ENCODE data around the gene ZNF75A. TPM values are rescaled to one million over a fixed set of nuclear protein-coding genes. Genes with fewer than 3 reads are reported as not detected.

ZNF75A gene
- polyA plus RNA-seq, 1 donor from 2014 or later = 27.1 TPM

GRCh38 chr16:3281222-3281820 is 24.0 kb upstream of the ZNF75A start:
- Mint-ChIP-seq H3K27me3 (no peaks in the 10 kb centered on the region), H3K4me1 (peaks cover 18 to 22% (median 19%) of the 10 kb centered on the region in 3 donors), H3K36me3 (peaks cover 7% of the 10 kb centered on the region), H3K4me3 (peak overlapping the region; percentile 60 to 99 (median 92)), H3K27ac (peak overlapping the region in 1 of 3 donors; percentile 91), H3K9me3 (peaks cover 0 to 2% (median 2%) of the 10 kb centered on the region in 3 donors)

GRCh38 chr16:3282103-3282729 is 23.1 kb upstream of the ZNF75A start:
- peaks cover 10% of the 10 kb centered on the region for H3K36me3 Mint-ChIP-seq
- peak overlapping the region; percentile 91 to 98 (median 91) for H3K27ac Mint-ChIP-seq
- no peaks in the 10 kb centered on the region for H3K27me3 Mint-ChIP-seq
- peak overlapping the region; percentile 88 to 99 (median 94) for H3K4me3 Mint-ChIP-seq
- H3K9me3 Mint-ChIP-seq = peaks cover 0 to 4% (median 3%) of the 10 kb centered on the region in 3 donors
- peaks cover 19 to 22% (median 21%) of the 10 kb centered on the region in 3 donors for H3K4me1 Mint-ChIP-seq

- Mint-ChIP-seq H3K4me3 (peak within 1 kb of the TSS; percentile 92 to 99 (median 94)), H3K27ac (peak within 1 kb of the TSS; percentile 91 to 98 (median 98)), H3K36me3 (peaks cover 14% of the 10 kb centered on the region), H3K4me1 (peaks cover 19 to 25% (median 21%) of the 10 kb centered on the region in 3 donors), H3K27me3 (no peaks in the 10 kb centered on the region), H3K9me3 (peaks cover 3 to 5% (median 4%) of the 10 kb centered on the region in 3 donors)
Observed at GRCh38 chr16:3282730-3283542, 22.4 kb upstream of the ZNF75A start, which contains the start of gene ZNF263. Gene ZNF263, plus strand, starts transcription at chr16:3283491. Its CDS starts 328 bp downstream, at chr16:3283819.

- H3K4me1 Mint-ChIP-seq = peaks cover 19 to 25% (median 21%) of the 10 kb centered on the region in 3 donors
Observed at GRCh38 chr16:3283543-3284447, 21.5 kb upstream of the ZNF75A start.

GRCh38 chr16:3285131-3285530 is 20.2 kb upstream of the ZNF75A start:
- H3K27ac Mint-ChIP-seq = peak overlapping the region in 1 of 3 donors; percentile 91

More at GRCh38 chr16:3283543-3284447, 21.5 kb upstream of the ZNF75A start:
- H3K9me3 Mint-ChIP-seq = peaks cover 5 to 7% (median 7%) of the 10 kb centered on the region in 3 donors
- peaks cover 19% of the 10 kb centered on the region for H3K36me3 Mint-ChIP-seq
- H3K27ac Mint-ChIP-seq = peak overlapping the region; percentile 91 to 98 (median 98)
- H3K27me3 Mint-ChIP-seq = no peaks in the 10 kb centered on the region
- H3K4me3 Mint-ChIP-seq = peak overlapping the region; percentile 92 to 99 (median 94)

GRCh38 chr16:3289998-3290673 is 15.2 kb upstream of the ZNF75A start:
- Mint-ChIP-seq H3K4me3 (peak overlapping the region in 1 of 4 donors; percentile 68), H3K4me1 (peaks cover 6 to 15% (median 7%) of the 10 kb centered on the region in 3 donors), H3K9me3 (peaks cover 13 to 36% (median 32%) of the 10 kb centered on the region in 3 donors), H3K27ac (peak overlapping the region in 1 of 3 donors; percentile 62), H3K27me3 (no peaks in the 10 kb centered on the region), H3K36me3 (peaks cover 42% of the 10 kb centered on the region)

More at GRCh38 chr16:3285131-3285530, 20.2 kb upstream of the ZNF75A start:
- Mint-ChIP-seq H3K9me3 (peaks cover 7 to 15% (median 10%) of the 10 kb centered on the region in 3 donors), H3K36me3 (peaks cover 27% of the 10 kb centered on the region), H3K4me1 (peaks cover 19 to 25% (median 21%) of the 10 kb centered on the region in 3 donors), H3K4me3 (peak overlapping the region in 3 of 4 donors; percentile 66 to 99 (median 93)), H3K27me3 (no peaks in the 10 kb centered on the region)

- no peaks in the 10 kb centered on the region for H3K27me3 Mint-ChIP-seq
- H3K4me3 Mint-ChIP-seq = no peak overlapping the region
- H3K4me1 Mint-ChIP-seq = peaks cover 0 to 8% (median 5%) of the 10 kb centered on the region in 3 donors
- peaks cover 13 to 35% (median 32%) of the 10 kb centered on the region in 3 donors for H3K9me3 Mint-ChIP-seq
- H3K36me3 Mint-ChIP-seq = peaks cover 39% of the 10 kb centered on the region
- H3K27ac Mint-ChIP-seq = no peak overlapping the region
Observed at GRCh38 chr16:3292604-3293003, 12.7 kb upstream of the ZNF75A start.

- H3K4me3 Mint-ChIP-seq = no peak overlapping the region
- no peak overlapping the region for H3K27ac Mint-ChIP-seq
- H3K4me1 Mint-ChIP-seq = peaks cover 0 to 8% (median 6%) of the 10 kb centered on the region in 3 donors
- H3K27me3 Mint-ChIP-seq = no peaks in the 10 kb centered on the region
- H3K9me3 Mint-ChIP-seq = peaks cover 10 to 43% (median 25%) of the 10 kb centered on the region in 3 donors
- peaks cover 29% of the 10 kb centered on the region for H3K36me3 Mint-ChIP-seq
Observed at GRCh38 chr16:3295209-3295608, 10.1 kb upstream of the ZNF75A start.

- H3K9me3 Mint-ChIP-seq = peaks cover 11 to 46% (median 26%) of the 10 kb centered on the region in 3 donors
- no peak overlapping the region for H3K27ac Mint-ChIP-seq
- peaks cover 0 to 8% (median 6%) of the 10 kb centered on the region in 3 donors for H3K4me1 Mint-ChIP-seq
- H3K27me3 Mint-ChIP-seq = no peaks in the 10 kb centered on the region
- no peak overlapping the region for H3K4me3 Mint-ChIP-seq
- peaks cover 30% of the 10 kb centered on the region for H3K36me3 Mint-ChIP-seq
Observed at GRCh38 chr16:3295783-3296182, 9.5 kb upstream of the ZNF75A start.

GRCh38 chr16:3304370-3304769 is 927 bp upstream of the ZNF75A start:
- H3K27ac Mint-ChIP-seq = peak overlapping the region in 2 of 3 donors; percentile 76 to 91
- no peaks in the 10 kb centered on the region for H3K27me3 Mint-ChIP-seq
- peaks cover 21% of the 10 kb centered on the region for H3K36me3 Mint-ChIP-seq
- H3K9me3 Mint-ChIP-seq = peaks cover 5 to 36% (median 22%) of the 10 kb centered on the region in 3 donors
- H3K4me3 Mint-ChIP-seq = peak overlapping the region; percentile 87 to 92 (median 90)
- peaks cover 11 to 12% (median 12%) of the 10 kb centered on the region in 3 donors for H3K4me1 Mint-ChIP-seq

- peaks cover under 1 to 24% (median 19%) of the 10 kb centered on the region in 3 donors for H3K9me3 Mint-ChIP-seq
- H3K36me3 Mint-ChIP-seq = peaks cover 21% of the 10 kb centered on the region
- H3K4me3 Mint-ChIP-seq = peak overlapping the region; percentile 87 to 92 (median 90)
- H3K27me3 Mint-ChIP-seq = no peaks in the 10 kb centered on the region
- peak overlapping the region in 2 of 3 donors; percentile 88 to 91 for H3K27ac Mint-ChIP-seq
- H3K4me1 Mint-ChIP-seq = peaks cover 11 to 12% (median 11%) of the 10 kb centered on the region in 3 donors
Observed at GRCh38 chr16:3306078-3306477, 781 bp downstream of the ZNF75A start.

- Mint-ChIP-seq H3K36me3 (peaks cover 44% of the 10 kb centered on the region), H3K4me3 (peak overlapping the region in 2 of 4 donors; percentile 20 to 32), H3K27me3 (no peaks in the 10 kb centered on the region), H3K9me3 (peaks cover 19 to 55% (median 44%) of the 10 kb centered on the region in 3 donors), H3K27ac (no peak overlapping the region), H3K4me1 (peaks cover 0 to 7% (median 4%) of the 10 kb centered on the region in 3 donors)
Observed at GRCh38 chr16:3311496-3311895, 6.2 kb downstream of the ZNF75A start.

- Mint-ChIP-seq H3K36me3 (peaks cover 40% of the 10 kb centered on the region), H3K9me3 (peaks cover 43 to 71% (median 53%) of the 10 kb centered on the region in 3 donors), H3K27me3 (no peaks in the 10 kb centered on the region), H3K4me3 (no peak overlapping the region), H3K27ac (no peak overlapping the region), H3K4me1 (peaks cover 0 to 2% (median 0%) of the 10 kb centered on the region in 3 donors)
Observed at GRCh38 chr16:3317315-3317999, 12.2 kb downstream of the ZNF75A start.

Measured in IgD-negative memory B cell (primary cell).